Osteoblast (primary cell): ENCODE results near the gene GGACT. TPM values are rescaled to one million over a fixed set of nuclear protein-coding genes. Genes with fewer than 3 reads are reported as not detected.

ENCODE experiments used
- DNase-seq: peaks from one replicate; pipeline ENCODE4 v3.0.0; 2011; ENCODE audit warnings: low spot score, mixed read lengths; ENCODE audit not compliant: insufficient read length; ENCODE audit errors: missing footprints
- H2AFZ ChIP-seq: 2 replicates; pipeline ENCODE4 v1.6.0; 2011; ENCODE audit warnings: mild to moderate bottlenecking, low read length
- H3K27ac ChIP-seq: 2 replicates; pipeline ENCODE4 v1.5.1; 2011; ENCODE audit warnings: mild to moderate bottlenecking, low read depth, low read length, moderate library complexity
- H3K27me3 ChIP-seq: 2 replicates; pipeline ENCODE4 v1.6.0; 2012; ENCODE audit warnings: mild to moderate bottlenecking, control low read depth, inconsistent platforms, low read length, moderate library complexity; ENCODE audit not compliant: insufficient read depth
- H3K36me3 ChIP-seq: 2 replicates; pipeline ENCODE4 v1.5.1; 2011; ENCODE audit warnings: mild to moderate bottlenecking, low read length, control low read depth, moderate library complexity; ENCODE audit not compliant: insufficient read depth
- H3K4me1 ChIP-seq: 2 replicates; pipeline ENCODE4 v1.5.1; 2011; ENCODE audit warnings: mild to moderate bottlenecking, low read length, control low read depth, moderate library complexity; ENCODE audit not compliant: insufficient read depth
- H3K4me2 ChIP-seq: 2 replicates; pipeline ENCODE4 v1.6.0; 2011; ENCODE audit warnings: mild to moderate bottlenecking, low read length; ENCODE audit not compliant: insufficient read depth
- H3K4me3 ChIP-seq: fragments of 200-600 bp; sonication (generic); 3 replicates; pipeline ENCODE4 v1.5.1; 2012; ENCODE audit warnings: mild to moderate bottlenecking, low read length, inconsistent platforms; ENCODE audit not compliant: insufficient read depth
- H3K79me2 ChIP-seq: 2 replicates; pipeline ENCODE4 v1.6.0; 2012; ENCODE audit warnings: mild to moderate bottlenecking, low read length, control low read depth, inconsistent platforms; ENCODE audit not compliant: insufficient read depth
- H3K9me3 ChIP-seq: 2 replicates; pipeline ENCODE4 v1.5.1; 2011; ENCODE audit warnings: low read depth, low read length, control low read depth
- H4K20me1 ChIP-seq: 2 replicates; pipeline ENCODE4 v1.6.0; 2012; ENCODE audit warnings: mild to moderate bottlenecking, low read length, control low read depth; ENCODE audit not compliant: insufficient read depth
- total RNA-seq: library from RNA; depleted of rRNA; stranded (reverse); fragments of >200 nt; gene quantifications from 2 replicates; pipeline ENCODE4 v1.2.3, GENCODE V29; 2012
- TF ChIP-seq, protein P1 (sequence below): IDR thresholded peaks from 2 replicates; pipeline ENCODE4 v1.5.1; 2011; ENCODE audit warnings: mild to moderate bottlenecking, low read depth, low read length, moderate library complexity; ENCODE audit errors: extremely low read depth

GGACT gene
- total RNA-seq, 1 donor = 7.6 TPM

- Histone ChIP-seq H3K27ac (no peak overlapping the region), H3K4me1 (peaks cover 5% of the 10 kb centered on the region), H3K36me3 (no peaks in the 10 kb centered on the region), H3K4me3 (no peak overlapping the region), H4K20me1 (peaks cover 2% of the 10 kb centered on the region), H3K9me3 (no peaks in the 10 kb centered on the region), H2AFZ (no peak overlapping the region), H3K27me3 (no peaks in the 10 kb centered on the region), H3K79me2 (no peaks in the 10 kb centered on the region), H3K4me2 (no peak overlapping the region)
- DNase-seq = no peak
- TF ChIP-seq, protein P1, sequence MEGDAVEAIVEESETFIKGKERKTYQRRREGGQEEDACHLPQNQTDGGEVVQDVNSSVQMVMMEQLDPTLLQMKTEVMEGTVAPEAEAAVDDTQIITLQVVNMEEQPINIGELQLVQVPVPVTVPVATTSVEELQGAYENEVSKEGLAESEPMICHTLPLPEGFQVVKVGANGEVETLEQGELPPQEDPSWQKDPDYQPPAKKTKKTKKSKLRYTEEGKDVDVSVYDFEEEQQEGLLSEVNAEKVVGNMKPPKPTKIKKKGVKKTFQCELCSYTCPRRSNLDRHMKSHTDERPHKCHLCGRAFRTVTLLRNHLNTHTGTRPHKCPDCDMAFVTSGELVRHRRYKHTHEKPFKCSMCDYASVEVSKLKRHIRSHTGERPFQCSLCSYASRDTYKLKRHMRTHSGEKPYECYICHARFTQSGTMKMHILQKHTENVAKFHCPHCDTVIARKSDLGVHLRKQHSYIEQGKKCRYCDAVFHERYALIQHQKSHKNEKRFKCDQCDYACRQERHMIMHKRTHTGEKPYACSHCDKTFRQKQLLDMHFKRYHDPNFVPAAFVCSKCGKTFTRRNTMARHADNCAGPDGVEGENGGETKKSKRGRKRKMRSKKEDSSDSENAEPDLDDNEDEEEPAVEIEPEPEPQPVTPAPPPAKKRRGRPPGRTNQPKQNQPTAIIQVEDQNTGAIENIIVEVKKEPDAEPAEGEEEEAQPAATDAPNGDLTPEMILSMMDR = no peak
Observed at GRCh38 chr13:100536643-100537180, 51.9 kb downstream of the GGACT start.

DNA sequence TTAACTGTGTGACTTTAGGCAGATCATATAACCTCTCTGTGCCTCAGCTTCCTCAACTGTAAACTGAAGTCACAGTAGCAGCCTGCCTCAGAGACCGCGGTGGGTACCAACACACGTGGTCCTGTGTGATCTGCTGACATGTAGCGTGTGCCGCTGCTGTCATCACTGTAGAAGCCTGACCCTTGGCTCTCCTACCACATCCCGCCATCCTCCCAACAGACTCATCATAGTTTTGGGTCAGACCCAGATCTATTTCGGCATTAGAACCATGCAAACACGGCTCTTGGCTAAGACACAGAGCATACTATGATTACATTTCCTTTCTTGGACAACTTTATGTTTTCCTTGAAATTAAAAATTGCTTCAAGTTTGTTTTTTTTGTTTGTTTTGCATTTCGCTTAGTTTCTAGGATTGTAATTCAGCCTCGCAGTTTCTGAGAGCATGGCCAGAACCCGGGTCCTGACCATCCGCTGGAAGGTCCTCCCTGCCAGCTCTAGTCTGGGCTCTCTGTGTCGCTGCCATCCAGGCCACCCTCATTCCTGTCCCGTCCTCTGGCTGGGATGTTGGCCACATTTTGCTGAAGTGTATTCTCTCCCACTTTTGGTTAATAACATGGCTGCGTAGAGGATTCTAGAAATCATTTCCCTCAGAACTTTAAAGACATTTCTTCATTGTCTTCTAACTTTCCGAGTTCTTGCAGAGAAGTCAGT lies 53.0 kb downstream of the GGACT start:
- H2AFZ ChIP-seq = no peak overlapping the region
- no peaks in the 10 kb centered on the region for H3K79me2 ChIP-seq
- H3K27ac ChIP-seq = no peak overlapping the region
- H3K4me2 ChIP-seq = peak overlapping the region; percentile 32
- peak; percentile 93 for DNase-seq
- no peaks in the 10 kb centered on the region for H3K9me3 ChIP-seq
- H3K36me3 ChIP-seq = peaks cover 6% of the 10 kb centered on the region
- H3K27me3 ChIP-seq = no peaks in the 10 kb centered on the region
- no peak overlapping the region for H3K4me3 ChIP-seq
- TF ChIP-seq, protein P1 = no peak
- peaks cover 2% of the 10 kb centered on the region for H4K20me1 ChIP-seq
- peaks cover 5% of the 10 kb centered on the region for H3K4me1 ChIP-seq

GRCh38 chr13:100534911-100535310 lies 53.7 kb downstream of the GGACT start:
- peaks cover 5% of the 10 kb centered on the region for H3K4me1 ChIP-seq
- peaks cover 2% of the 10 kb centered on the region for H4K20me1 ChIP-seq
- H3K27me3 ChIP-seq = no peaks in the 10 kb centered on the region
- no peak overlapping the region for H2AFZ ChIP-seq
- peak overlapping the region; percentile 32 for H3K4me2 ChIP-seq
- no peaks in the 10 kb centered on the region for H3K79me2 ChIP-seq
- H3K27ac ChIP-seq = no peak overlapping the region
- peaks cover 6% of the 10 kb centered on the region for H3K36me3 ChIP-seq
- H3K9me3 ChIP-seq = no peaks in the 10 kb centered on the region
- TF ChIP-seq, protein P1 = no peak
- no peak for DNase-seq
- no peak overlapping the region for H3K4me3 ChIP-seq

DNA sequence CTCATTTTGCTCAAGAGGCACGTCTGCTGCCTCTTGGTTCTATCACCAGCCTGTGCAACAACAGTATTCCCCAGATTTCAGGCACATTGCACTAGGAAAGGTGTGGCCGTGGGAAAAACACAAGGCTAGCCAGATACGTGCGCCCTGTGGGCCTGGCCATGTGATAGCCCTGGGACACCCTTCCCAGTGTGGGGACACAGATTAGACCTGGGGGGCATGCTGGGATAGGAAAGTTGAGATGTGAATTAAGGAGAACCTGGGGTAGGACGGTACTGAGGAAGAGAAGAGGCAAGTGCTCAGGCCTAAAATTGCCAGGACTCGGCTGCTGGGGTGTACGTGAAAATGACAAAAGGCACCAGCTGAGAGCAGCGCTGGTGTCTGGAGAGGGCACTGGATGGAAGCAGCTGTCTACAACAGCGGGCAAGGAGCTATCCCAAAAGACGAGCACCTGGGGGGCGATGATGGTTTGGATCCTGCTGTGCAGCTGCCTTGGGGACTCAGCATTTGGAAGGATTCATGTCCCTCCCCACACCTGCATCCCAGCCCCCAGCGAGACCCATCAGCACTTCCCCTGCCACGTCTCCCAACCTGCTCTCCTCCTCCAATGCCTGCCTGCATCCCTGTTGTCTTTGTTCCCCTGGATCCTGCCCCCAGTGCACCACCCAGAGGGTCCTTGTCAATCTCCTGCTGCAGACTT lies 54.3 kb downstream of the GGACT start:
- Histone ChIP-seq H3K36me3 (peaks cover 6% of the 10 kb centered on the region), H3K27me3 (no peaks in the 10 kb centered on the region), H4K20me1 (peaks cover 2% of the 10 kb centered on the region), H2AFZ (no peak overlapping the region), H3K4me2 (no peak overlapping the region), H3K79me2 (no peaks in the 10 kb centered on the region), H3K4me1 (peaks cover 5% of the 10 kb centered on the region), H3K9me3 (no peaks in the 10 kb centered on the region), H3K27ac (no peak overlapping the region), H3K4me3 (no peak overlapping the region)
- DNase-seq = peak; percentile 77
- TF ChIP-seq, protein P1 = no peak
